Natural killer cell (primary cell): ENCODE measurements around the gene MYLK4. TPM values are rescaled to one million over a fixed set of nuclear protein-coding genes. Genes with fewer than 3 reads are reported as not detected.

Experiments used
- ATAC-seq, 3 donors: fragments of 150-1000 bp in 2 of 3; fragments of 200-7000 bp in 1 of 3; cut with Tn5 transposase; 1 replicate in 1 of 3; 2 replicates in 2 of 3; pipeline ENCODE4 v1.10.0; 2021; ENCODE audit warnings: mild to moderate bottlenecking in 2 of 3, moderate library complexity in 2 of 3
- DNase-seq, 2 donors: peaks; one replicate each; pipeline versions ENCODE4 v3.0.0 to v3.0.0-alpha.2; 2013 to 2021; ENCODE audit warnings: mixed read lengths in 1 of 2
- H3K27ac ChIP-seq: one replicate; pipeline ENCODE4 v1.5.1; 2013; ENCODE audit warnings: mild to moderate bottlenecking, low read length
- H3K27me3 ChIP-seq: one replicate; pipeline ENCODE4 v1.6.1; 2013; ENCODE audit warnings: low read length; ENCODE audit not compliant: control insufficient read depth, insufficient read depth
- H3K36me3 ChIP-seq: one replicate; pipeline ENCODE4 v1.6.1; 2013; ENCODE audit warnings: low read length; ENCODE audit not compliant: control insufficient read depth, insufficient read depth
- H3K4me1 ChIP-seq: one replicate; pipeline ENCODE4 v1.6.1; 2013; ENCODE audit warnings: low read length; ENCODE audit not compliant: control insufficient read depth, insufficient read depth
- H3K4me3 ChIP-seq: one replicate; pipeline ENCODE4 v1.5.1; 2013; ENCODE audit warnings: low read length
- H3K9me3 ChIP-seq: one replicate; pipeline ENCODE4 v1.6.1; 2013; ENCODE audit warnings: low read length; ENCODE audit not compliant: control insufficient read depth, insufficient read depth
- H3K27ac Mint-ChIP-seq, 2 donors: one replicate each; pipeline ENCODE4 v1.8.0; 2022; ENCODE audit warnings: mild to moderate bottlenecking in 2 of 2, mixed read lengths in 2 of 2, moderate library complexity in 1 of 2
- H3K27me3 Mint-ChIP-seq, 2 donors: one replicate each; pipeline ENCODE4 v1.8.0; 2022; ENCODE audit warnings: low read depth in 2 of 2, mixed read lengths in 2 of 2
- H3K36me3 Mint-ChIP-seq: one replicate; pipeline ENCODE4 v1.8.0; 2022; ENCODE audit warnings: mixed read lengths
- H3K4me1 Mint-ChIP-seq, 2 donors: one replicate each; pipeline ENCODE4 v1.8.0; 2022; ENCODE audit warnings: mixed read lengths in 2 of 2
- H3K4me3 Mint-ChIP-seq: one replicate; pipeline ENCODE4 v1.8.0; 2022; ENCODE audit warnings: mild to moderate bottlenecking, moderate library complexity, mixed read lengths
- H3K9me3 Mint-ChIP-seq, 2 donors: one replicate each; pipeline ENCODE4 v1.8.0; 2022; ENCODE audit warnings: mixed read lengths in 2 of 2
- WGBS: methylation state at CpG from one replicate; pipeline ENCODE4 v1.1.7; 2013; ENCODE audit warnings: missing lambda C conversion rate; ENCODE audit not compliant: insufficient coverage; 5-methylcytosine and 5-hydroxymethylcytosine counted together
- intact Hi-C: fragments of 100-400 bp; cut with micrococcal nuclease; formaldehyde crosslinking; loops from one replicate; pipeline ENCODE4 v1.14.2; 2022
- total RNA-seq, 4 donors: library from RNA; stranded (reverse); fragments of 120-200 nt in 1 of 4; gene quantifications; one replicate each; pipeline versions ENCODE4 v1.2.3 to v1.2.4, GENCODE V29; 2013 to 2022
- TF ChIP-seq, protein P1 (sequence below): fragments of 200-600 bp; IDR thresholded peaks from one replicate; pipeline ENCODE4 v1.8.0; 2022; ENCODE audit warnings: antibody characterized with exemption

MYLK4 gene
- total RNA-seq, 3 donors from 2014 or later (not counting 1 experiment from before 2014, with no cell fraction given), result 0.45 to 1.1 (median 0.88) TPM

DNA sequence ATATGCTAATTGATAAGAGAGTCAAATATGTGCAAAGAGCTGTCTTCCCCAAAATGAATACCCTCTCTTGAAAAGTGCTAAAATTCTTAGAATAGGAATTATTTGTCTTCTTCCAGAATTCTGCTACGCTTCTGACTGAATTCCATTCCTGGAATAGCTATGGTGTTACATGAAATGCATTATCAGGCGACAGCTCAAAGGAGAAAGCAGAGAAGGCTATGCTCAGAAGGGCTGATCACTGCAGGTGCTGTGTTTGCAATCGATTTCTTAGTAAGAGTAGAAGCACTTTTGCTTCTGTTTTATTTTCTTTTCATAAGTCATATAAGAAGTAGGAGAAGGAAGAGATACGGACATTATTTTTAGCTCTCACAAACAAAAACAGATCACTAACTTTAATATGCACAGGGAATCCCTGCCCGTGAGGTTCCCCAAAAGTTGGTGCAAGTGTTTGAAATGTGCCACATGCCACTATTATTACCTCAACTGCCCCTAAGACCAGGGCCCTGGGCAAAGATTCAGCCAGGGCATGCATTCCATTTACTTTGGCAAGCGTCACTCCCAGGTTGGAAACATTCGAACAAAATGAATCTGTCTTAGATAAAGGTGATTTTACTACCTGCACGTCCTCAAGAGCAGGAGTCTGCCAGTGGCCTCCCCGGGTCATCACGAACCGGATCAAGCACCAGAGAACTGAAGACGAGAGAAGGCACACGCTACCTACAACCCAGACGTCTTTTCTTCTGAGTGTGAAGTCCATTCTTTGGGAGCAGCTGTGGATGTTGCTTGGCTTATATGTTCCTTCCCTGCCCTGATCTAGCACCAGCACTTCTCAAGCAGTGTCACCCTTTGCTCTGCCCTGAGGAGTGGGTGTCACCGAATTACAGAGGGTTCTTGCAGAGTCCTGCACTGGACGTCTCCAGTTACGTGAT, 7.2 kb downstream of the MYLK4 start:
- no peaks in the 10 kb centered on the region for H3K27me3 ChIP-seq

DNA sequence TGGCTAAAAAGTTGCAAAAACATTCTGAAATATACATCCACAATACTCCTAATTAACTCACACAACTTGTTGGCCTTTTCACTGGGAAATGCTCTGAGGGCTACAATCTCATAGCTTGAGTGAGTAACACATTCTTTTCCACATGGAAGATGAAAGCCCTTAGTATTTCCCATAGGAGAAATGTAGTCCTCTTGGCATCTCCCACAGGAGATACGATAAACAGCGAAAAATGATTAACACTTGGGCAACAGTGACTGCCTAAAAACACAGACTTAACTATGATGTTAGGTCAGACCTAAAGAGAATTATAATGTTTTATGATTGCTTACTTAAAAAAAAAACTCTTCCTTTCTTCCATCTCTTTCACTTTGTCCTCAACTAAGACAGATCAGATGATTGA, 9.0 kb downstream of the MYLK4 start:
- 100% methylated on average over 2 of the region's 2 CpGs for WGBS
- H3K4me3 Mint-ChIP-seq, result no peak overlapping the region
- intact Hi-C loops, result no loop called here

More for the DNA sequence above, 7.2 kb downstream of the MYLK4 start:
- intact Hi-C loops, result no loop called here
- Histone ChIP-seq H3K9me3 (no peaks in the 10 kb centered on the region), H3K27ac (no peak overlapping the region), H3K4me1 (no peaks in the 10 kb centered on the region), H3K4me3 (no peak overlapping the region), H3K36me3 (no peaks in the 10 kb centered on the region)
- Mint-ChIP-seq H3K4me1 (no peaks in the 10 kb centered on the region), H3K27me3 (peaks cover 4 to 6% of the 10 kb centered on the region in 2 donors), H3K4me3 (no peak overlapping the region), H3K9me3 (no peaks in the 10 kb centered on the region), H3K36me3 (no peaks in the 10 kb centered on the region), H3K27ac (no peak overlapping the region)
- WGBS, result 92% methylated on average over 15 of the region's 17 CpGs
- DNase-seq (no peak), ATAC-seq (no peak)
- TF ChIP-seq, protein P1, sequence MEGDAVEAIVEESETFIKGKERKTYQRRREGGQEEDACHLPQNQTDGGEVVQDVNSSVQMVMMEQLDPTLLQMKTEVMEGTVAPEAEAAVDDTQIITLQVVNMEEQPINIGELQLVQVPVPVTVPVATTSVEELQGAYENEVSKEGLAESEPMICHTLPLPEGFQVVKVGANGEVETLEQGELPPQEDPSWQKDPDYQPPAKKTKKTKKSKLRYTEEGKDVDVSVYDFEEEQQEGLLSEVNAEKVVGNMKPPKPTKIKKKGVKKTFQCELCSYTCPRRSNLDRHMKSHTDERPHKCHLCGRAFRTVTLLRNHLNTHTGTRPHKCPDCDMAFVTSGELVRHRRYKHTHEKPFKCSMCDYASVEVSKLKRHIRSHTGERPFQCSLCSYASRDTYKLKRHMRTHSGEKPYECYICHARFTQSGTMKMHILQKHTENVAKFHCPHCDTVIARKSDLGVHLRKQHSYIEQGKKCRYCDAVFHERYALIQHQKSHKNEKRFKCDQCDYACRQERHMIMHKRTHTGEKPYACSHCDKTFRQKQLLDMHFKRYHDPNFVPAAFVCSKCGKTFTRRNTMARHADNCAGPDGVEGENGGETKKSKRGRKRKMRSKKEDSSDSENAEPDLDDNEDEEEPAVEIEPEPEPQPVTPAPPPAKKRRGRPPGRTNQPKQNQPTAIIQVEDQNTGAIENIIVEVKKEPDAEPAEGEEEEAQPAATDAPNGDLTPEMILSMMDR, result no peak

DNA sequence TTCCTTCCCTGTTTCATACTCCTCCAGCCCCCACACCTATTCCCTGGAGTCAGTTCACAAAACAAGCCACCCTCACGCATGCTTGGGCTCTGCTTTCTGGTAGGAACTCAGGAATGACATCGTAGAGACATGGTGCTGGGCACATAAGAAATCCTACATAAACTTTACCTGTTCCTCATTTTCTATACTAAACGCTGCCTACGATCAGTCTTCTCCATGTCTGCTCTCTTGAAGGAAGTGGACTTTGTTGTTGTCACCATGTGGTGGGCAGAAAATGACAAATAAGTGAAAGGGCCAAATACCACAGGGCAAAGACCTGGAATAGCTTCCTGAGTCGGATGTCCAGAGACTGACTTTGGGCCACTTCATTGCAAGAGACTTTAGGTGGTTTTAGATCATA, 10.1 kb downstream of the MYLK4 start:
- H3K36me3 ChIP-seq, result no peaks in the 10 kb centered on the region
- TF ChIP-seq, protein P1, result no peak
- intact Hi-C loops, result no loop called here
- DNase-seq (no peak), ATAC-seq (no peak)
- H3K9me3 ChIP-seq, result no peaks in the 10 kb centered on the region
- no peak overlapping the region for H3K4me3 ChIP-seq
- WGBS, result 74% methylated on average over 5 of the region's 5 CpGs
- no peaks in the 10 kb centered on the region for H3K27me3 ChIP-seq
- no peaks in the 10 kb centered on the region for H3K36me3 Mint-ChIP-seq
- no peaks in the 10 kb centered on the region for H3K4me1 Mint-ChIP-seq
- H3K27ac ChIP-seq, result no peak overlapping the region
- no peak overlapping the region for H3K4me3 Mint-ChIP-seq
- no peaks in the 10 kb centered on the region for H3K4me1 ChIP-seq
- peaks cover 0 to 4% of the 10 kb centered on the region in 2 donors for H3K27me3 Mint-ChIP-seq
- H3K27ac Mint-ChIP-seq, result no peak overlapping the region
- H3K9me3 Mint-ChIP-seq, result no peaks in the 10 kb centered on the region

More for the DNA sequence above, 9.0 kb downstream of the MYLK4 start:
- Histone ChIP-seq H3K36me3 (no peaks in the 10 kb centered on the region), H3K4me1 (no peaks in the 10 kb centered on the region), H3K27me3 (no peaks in the 10 kb centered on the region), H3K27ac (no peak overlapping the region), H3K4me3 (no peak overlapping the region), H3K9me3 (no peaks in the 10 kb centered on the region)
- DNase-seq (no peak), ATAC-seq (no peak)
- H3K36me3 Mint-ChIP-seq, result no peaks in the 10 kb centered on the region
- TF ChIP-seq, protein P1, result no peak
- no peaks in the 10 kb centered on the region for H3K4me1 Mint-ChIP-seq
- H3K27me3 Mint-ChIP-seq, result peaks cover 0 to 4% of the 10 kb centered on the region in 2 donors
- no peaks in the 10 kb centered on the region for H3K9me3 Mint-ChIP-seq
- H3K27ac Mint-ChIP-seq, result no peak overlapping the region
